GM21381 (cell line): ENCODE measurements around the gene ST8SIA6.
"Not testable (repeated sequence)": the region's sequence is repeated elsewhere in the genome, so short reads cannot be mapped to it uniquely, and the experiment has no call there.

Experiments used
- ATAC-seq: cut with Tn5 transposase; IDR thresholded peaks from one replicate; pipeline ENCODE4 v1.9.1; 2021; ENCODE audit warnings: mild to moderate bottlenecking, moderate library complexity; ENCODE audit not compliant: unreplicated experiment

Gene ST8SIA6, protein sequence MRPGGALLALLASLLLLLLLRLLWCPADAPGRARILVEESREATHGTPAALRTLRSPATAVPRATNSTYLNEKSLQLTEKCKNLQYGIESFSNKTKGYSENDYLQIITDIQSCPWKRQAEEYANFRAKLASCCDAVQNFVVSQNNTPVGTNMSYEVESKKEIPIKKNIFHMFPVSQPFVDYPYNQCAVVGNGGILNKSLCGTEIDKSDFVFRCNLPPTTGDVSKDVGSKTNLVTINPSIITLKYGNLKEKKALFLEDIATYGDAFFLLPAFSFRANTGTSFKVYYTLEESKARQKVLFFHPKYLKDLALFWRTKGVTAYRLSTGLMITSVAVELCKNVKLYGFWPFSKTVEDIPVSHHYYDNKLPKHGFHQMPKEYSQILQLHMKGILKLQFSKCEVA

DNA sequence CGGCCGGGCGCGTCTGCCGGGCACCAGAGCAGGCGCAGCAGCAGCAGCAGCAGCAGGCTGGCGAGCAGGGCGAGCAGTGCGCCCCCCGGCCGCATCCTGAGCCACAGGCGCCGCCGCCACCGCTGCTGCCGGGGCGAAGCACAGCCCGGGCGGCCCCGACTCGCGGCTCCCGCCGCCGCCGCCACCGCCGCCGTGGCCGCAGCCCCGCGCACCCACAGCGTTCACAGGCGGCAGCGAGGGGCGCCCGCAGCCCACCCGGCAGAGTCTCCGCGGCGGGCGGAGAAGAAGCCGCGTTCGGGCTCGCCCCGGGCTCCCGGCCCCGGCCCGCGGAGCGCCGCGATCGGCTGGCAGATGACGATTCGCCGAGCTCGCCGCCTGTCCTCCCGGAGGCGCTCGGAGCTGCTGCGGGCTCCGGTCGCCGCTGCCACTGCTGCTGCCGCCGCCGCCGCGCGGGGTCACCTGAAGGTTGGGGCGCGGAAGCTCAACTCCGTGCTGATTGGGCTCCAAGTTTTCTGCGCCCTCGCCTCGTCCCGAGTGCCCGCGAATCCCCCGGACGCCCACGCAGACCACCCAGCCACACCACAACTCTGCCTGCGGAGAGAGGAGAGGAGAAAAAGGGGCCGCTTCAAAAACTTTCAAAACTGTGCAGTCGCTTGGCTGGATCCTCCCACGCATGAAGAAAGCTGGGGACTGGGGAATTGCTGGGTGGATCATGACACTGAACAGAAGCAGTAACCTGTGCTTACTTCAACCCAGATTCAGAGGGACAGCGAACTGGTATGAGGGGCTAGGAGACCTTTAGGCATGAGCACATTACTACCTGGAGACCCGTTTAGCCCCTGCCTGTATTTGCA lies at the start of gene ST8SIA6:
ST8SIA6 (minus strand) TSS at position 435 of the 854 bp plus-strand sequence; CDS start at position 95, 340 bp downstream.
- ATAC-seq, result peak; percentile 55

DNA sequence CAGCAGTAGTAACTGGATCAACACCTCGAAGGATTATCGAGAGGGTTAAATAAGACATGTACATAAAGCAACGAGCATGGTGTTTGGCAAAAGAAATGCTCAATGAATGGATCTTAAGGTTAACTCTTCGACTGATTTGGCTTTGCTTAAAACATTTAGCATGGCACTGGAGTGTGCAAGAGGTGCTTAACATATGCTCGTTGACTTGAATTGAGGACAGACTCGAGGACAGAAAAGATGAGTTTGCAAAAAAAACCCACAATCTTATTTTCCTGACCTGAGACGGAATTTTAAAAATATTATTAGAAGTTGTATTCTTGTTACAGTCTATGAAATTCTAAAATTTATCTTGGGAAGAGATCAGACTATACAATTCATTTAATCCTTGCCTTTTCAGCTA lies 49.4 kb upstream of the ST8SIA6 start:
- ATAC-seq, result no peak

DNA sequence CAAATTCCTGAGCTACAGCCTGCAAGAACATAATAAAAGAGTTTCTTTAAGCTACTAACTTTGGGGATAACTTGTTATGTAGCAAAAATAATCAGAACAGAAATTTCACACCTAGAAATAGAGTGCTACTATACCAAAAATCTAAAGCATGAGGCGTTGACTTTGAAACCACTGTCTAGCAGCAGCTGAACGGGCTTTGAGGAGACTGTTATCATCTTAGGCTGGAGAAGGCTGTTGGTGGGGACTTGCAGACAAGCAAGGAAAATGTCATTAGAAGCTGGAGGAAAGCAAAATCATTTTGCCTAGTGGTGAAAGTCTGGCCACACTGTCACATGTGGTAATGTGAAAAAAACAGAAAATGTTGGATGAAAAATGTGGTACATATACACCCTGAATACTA lies 48.4 kb upstream of the ST8SIA6 start:
- ATAC-seq, result no peak

DNA sequence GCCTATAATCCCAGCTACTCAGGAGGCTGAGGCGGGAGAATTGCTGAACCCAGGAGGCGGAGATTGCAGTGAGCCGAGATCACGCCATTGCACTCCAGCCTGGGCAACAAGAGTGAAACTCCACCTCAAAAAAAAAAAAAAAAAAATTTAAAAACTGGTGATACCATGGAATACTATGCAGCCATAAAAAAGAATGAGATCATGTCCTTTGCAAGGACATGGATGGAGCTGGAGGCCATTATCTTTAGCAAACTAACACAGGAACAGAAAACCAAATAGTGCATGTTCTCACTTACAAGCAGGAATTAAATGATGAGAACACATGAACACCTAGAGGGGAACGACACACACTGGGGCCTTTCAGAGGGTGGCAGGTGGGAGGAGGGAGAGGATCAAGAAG lies 44.6 kb upstream of the ST8SIA6 start:
- not testable (repeated sequence) for ATAC-seq

DNA sequence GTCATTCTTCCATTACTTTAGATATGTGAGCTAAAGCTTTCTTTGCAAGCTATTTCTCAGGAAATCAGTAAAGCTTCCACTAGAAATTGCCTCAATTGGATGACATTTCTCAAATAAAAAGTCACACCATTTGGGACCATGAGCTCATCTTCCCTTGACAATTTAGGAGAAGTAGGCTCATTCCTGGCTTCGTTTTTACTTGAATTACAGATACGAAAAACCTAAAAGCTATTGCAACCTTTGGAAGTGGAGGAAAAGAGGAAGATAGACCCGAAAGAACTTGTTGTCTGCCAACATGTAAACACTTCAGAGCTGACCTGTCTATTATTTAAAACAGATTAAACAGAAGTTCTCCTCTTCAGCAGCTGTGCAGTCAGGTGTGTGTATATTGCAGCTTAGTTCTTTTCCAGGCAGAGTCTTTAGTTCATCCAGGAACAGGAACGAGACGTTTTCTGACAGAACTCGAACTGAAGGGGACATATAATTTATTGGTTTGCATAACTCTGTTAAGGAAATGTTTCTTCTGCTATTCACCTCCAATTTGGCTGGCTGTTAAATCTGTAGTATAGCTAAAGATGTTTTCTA lies 43.1 kb upstream of the ST8SIA6 start:
- no peak for ATAC-seq

DNA sequence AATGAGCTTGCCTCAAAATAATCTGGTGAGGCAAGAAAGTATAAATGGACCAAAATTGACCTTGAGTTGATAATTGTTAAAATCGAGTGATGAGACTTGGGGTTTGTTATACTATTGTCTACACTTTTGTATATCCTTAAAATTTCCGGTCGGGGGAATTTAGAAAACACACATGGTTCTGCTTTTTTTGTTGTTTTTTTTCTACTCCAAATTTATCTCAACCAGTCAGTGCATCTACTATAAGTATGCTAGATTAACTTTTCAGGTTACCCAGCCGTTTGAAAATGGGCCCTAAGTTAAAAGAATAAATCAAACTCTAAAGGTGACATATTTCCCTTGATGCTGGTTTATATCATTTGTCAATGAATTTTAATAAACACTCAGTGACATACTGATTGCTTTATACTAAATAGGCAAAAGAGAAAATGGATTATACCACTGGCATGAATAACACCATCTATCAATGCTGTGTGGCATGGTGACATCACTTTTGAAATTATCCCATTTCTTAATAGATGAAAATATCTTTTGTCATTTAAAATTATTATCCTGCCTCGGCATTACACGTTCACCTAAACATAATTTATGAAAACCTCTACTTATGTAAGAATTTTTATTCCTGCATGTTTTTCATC lies 40.3 kb upstream of the ST8SIA6 start:
- ATAC-seq, result no peak

DNA sequence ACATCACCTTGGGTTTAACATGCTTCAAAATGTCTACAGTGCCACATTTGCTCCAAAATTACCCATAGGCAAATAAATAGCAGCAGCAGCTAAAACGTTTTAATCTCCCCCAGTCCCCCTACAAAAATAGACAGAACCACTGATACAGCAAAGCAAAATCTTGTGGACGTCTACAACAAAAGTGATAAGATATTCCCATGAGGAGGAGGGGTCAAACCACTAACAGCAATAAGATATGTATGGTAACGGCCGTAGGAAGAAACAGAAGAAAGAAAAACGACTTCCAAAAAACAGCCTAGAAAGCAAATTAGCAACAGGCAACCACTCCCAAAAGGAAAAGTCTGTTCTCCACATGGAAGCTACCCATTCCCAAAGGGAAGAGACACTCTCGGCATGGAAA lies 34.5 kb upstream of the ST8SIA6 start:
- ATAC-seq, result no peak

DNA sequence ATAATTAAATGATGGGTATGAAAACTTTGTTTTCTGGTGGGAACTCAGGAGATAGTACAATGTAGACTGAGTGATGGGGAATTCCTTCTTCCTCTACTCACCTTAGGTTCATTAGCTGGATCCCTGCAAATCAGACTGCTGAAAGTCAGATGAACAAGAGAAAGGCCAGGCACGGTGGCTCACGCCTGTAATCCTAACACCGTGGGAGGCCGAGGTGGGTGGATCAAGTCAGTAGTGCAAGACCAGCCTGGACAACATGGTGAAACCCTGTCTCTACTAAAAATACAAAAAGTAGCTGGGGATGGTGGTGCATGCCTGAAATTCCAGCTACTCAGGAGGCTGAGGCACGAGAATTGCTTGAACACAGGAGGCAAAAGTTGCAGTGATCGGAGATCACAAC lies 28.7 kb upstream of the ST8SIA6 start:
- ATAC-seq, result no peak

DNA sequence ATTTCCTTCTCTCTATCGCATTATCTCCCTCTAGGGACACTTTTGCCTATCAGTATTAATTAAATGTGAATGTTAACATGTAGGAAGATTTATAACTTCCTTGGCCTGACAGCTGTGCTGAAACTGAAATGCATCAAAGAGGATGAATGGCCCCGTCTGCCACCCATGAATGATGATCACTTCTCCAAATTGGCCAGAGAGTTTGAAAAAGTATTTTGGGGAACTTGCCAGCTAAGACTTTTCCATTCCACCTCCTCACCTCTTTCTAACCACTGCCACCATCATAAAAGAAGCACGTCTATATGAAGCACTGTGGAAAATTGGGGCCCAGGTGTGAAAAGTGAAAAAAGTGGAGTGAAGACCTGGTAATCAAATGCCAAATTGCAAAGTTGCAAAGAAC lies 25.4 kb upstream of the ST8SIA6 start:
- no peak for ATAC-seq

DNA sequence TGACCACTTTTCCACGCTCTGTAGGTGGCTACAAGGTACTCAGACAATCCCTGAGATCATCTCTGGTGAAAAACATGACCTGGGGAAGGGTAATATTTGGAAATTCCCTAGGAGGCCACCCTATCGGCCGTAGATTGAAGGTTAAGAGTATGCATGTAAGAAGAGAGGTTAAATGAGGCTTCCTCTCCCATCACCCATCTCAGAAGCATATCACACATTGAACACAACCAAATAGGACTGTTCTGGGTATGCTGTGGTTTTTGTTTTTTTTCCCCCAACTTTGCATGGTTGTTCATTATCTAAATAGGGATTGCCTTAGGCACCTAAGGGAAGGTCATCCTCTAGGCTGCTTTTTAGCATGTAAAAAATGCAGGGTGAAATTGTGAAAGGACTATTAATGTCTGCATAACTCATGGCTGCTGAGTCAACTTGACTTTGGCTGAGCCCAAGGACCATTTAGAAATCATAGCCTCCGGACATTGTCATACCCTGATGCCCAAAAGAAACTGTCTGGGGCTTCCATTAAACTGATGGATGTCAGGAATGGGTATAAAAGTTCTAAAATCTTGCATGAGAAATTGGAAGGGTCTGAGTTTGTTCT lies 24.7 kb upstream of the ST8SIA6 start:
- ATAC-seq, result no peak

DNA sequence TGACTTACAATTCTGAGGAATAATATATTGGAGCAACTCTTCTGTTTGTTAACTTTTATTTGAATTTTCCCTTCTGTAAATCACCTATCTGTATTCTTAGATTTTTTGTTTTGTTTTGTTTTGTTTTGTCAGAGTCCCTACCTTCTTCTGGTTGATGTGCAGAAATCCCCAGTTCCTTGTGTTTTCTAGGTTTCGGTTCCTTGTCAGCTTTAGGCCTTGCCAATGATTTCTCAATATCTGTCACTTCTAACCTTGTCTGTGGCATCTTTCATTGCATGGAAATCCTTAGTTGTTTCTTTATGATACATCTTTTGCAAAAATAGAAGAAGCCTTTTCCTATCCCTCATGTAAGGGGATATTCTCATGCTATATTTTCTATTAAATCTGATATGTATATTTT lies 21.7 kb upstream of the ST8SIA6 start:
- ATAC-seq, result peak; percentile 75

DNA sequence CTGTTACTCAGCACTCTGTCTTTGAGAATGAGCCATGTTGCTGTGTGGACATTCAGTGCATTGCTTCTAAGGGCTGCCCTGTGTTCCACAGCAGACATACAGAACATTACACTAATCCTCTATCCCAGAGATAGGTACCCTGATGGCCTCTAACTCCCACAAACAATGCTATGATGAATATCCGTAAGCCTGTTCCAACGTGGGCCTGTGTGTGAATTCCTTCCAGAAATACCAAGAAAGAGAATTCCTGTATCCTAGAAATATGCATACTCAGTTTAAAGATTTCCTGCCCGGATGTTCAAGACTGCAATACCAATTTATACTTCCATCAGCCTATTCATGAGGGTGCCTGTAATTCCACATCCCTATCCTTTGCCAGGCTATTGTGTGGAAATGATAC lies 21.3 kb upstream of the ST8SIA6 start:
- no peak for ATAC-seq

DNA sequence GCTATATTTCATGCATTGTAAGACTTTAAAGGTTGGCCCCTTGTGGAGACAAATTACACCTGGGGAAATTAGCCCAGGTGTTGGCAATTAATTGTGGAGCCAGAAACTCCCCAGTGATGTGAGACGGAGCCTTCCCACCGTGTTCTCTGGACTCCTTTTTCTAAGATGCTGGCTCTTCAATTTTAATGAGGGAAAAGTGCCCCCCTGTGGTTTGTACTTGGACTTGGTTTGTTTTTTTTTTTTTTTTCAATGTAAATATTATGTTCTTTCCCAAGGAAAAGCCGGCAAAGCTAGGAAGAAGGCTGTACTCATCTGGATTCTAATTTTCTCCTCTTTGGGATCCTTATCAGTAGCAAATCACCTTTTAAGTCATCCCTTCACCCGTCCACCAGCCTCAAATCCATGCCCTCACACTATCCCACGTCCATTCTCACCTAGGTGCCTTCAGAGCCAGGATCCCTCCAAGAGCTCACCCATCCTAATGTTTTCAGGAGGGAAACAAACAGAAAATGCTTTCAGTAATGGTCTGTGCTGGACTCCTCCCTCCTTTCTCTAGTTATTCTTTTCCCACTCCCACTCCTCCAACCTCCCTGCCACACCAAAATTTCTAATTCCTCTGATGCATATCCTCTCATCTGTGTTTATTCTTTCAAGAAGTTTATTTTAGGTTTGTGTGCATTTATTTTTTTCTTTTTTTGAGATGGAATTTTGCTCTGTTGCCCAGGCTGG lies 20.4 kb upstream of the ST8SIA6 start:
- ATAC-seq, result no peak

DNA sequence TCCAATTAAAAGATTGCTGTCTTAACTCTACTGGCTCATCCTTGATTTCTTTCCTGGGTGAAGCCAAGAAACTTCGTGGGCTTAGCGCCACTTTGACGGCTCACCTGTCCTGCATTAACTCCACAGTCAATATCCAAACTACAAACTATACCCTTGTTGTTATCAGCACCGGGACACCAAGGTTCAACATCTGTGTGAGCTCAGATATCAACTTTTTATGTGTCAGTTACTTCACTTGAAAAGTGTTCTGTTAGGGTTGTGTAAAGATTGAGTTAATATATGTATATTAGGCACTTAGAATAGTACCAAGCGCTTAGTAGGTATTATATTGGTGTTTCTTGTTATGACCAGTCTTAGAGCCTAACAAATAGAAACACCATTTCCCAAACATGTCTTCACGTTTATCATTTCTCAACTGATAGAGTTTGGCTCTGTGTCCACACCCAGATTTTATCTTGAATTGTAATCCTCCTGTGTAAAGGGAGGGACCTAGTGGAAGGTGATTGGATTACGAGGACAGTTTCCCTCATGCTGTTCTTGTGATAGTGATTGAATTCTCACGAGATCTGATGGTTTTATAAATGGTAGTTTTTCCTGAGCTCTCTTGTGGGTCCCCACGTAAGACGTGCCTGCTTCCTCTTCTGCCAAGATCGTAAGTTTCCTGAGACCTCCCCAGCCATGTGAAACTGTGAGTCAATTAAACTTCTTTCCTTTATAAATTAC lies 19.0 kb upstream of the ST8SIA6 start:
- ATAC-seq, result no peak

DNA sequence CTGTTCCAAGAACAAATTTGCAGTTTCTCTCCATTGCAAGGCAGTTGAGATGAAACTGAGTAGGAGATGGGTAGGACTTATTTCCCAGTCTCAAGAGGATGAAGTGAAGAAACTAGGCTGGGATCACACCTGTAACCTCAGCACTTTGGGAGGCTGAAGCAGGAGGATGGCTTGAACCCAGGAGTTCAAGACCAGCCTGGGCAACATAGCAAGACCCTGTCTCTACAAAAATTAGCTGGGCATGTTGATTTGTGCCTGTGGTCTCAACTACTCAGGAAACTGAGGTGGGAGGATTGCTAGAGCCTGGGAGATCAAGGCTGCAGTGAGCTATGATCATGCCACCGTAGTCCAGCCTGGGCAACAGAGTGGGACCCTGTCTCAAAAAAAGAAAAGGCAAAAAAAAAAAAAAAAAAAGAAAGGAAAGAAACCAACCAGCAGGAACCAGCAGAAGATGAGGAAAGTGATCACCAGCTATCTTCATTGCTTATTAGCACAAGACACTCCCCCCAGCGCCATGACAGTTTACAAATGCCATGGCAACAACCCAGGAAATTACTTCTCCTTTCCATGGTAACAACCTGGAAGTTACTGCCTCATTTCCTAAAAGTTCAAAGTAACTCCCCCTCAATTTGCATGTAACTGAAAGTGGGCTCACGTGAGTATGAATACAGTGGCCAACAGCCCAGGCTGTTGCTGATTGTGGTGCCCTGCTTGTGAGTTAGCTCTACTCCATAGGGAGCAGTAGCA lies 18.3 kb upstream of the ST8SIA6 start:
- no peak for ATAC-seq

DNA sequence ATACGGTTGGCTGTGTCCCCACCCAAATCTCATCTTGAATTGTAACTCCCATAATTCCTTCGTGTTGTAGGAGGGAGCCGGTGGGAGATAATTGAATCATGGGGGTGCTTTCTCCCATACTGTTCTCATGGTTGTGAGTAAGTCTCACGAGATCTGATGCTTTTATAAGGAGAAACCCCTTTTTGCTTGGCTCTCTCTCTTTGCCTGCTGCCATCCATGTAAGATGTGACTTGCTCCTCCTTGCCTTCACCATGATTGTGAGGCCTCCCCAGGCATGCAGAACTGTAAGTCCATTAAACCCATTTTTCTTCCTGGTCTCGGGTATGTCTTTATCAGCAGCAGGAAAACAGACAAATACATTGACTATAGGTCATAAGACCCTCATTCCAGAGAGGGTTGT lies 15.9 kb upstream of the ST8SIA6 start:
- no peak for ATAC-seq

DNA sequence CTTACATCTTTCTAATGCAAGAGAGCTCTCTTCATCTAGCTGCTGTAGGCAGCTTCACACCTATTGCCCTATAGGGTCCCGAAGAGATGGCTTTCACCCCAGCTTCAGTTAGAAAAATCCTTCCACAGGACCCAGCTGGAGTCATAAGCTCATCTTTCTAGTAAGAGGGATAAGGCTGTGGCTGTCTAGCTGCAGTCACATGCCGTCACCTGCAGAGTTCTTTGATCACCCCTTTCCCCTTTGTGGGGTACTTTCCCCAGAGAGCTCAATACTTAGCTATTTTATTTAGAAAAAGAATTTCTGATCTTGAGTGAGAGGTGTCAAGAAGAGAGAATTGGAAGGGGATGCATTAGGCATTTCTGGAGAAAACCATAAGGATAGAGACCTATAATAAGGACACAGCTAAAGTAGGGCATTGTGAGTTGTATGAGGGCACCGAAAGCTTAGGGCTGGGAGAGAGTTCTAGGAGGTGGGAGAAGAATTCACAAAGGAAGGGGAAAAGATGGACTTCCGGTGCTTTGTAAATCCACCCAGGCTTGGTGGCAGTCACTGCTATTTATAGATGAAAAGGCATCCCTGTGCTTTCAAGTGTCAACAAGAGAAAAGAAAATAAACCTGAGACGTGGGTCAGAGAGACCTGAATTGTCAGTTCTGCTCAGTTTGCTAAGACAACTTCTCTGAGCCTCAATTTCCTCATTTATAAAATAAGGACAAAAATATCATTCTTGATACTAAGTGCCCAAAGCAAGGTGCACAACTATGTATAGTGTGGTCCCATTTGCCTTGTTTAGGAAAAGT lies 11.1 kb upstream of the ST8SIA6 start:
- no peak for ATAC-seq

DNA sequence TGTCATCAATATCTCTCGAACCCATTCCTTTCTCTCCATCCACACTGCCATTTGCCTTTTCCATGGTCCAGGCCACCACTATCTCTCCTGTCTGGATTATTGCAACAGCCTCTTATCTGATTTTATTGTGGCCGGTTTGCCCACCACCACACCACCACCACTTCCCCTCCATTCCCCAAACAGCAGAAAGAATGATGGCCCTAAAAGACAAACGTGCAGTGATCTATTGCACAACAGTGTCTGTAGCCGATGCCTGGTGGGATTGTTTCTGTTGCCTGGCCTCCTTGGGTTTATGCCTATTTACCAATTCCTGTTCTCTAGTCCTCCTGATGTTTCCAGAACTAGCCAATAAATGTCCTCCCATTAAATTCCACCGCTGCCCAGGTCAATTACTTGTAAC lies 10.2 kb upstream of the ST8SIA6 start:
- no peak for ATAC-seq
